Upper lobe of right lung (tissue), 1 donor: ENCODE measurements around the gene SULT2B1. TPM values are rescaled to one million over a fixed set of nuclear protein-coding genes. Genes with fewer than 3 reads are reported as not detected.

ENCODE experiments used
- ATAC-seq: fragments of 200-7000 bp; cut with Tn5 transposase; one replicate; pipeline ENCODE4 v1.9.1; 2020; ENCODE audit warnings: mild to moderate bottlenecking, moderate library complexity
- DNase-seq: peaks from one replicate; pipeline ENCODE4 v3.0.0-alpha.2; 2020
- H3K27ac ChIP-seq: fragments of 200-600 bp; one replicate; pipeline ENCODE4 v1.8.0; 2022
- H3K27me3 ChIP-seq: fragments of 200-600 bp; one replicate; pipeline ENCODE4 v1.8.0; 2022; ENCODE audit warnings: mild to moderate bottlenecking
- H3K36me3 ChIP-seq: fragments of 200-600 bp; one replicate; pipeline ENCODE4 v1.8.0; 2022
- H3K4me1 ChIP-seq: fragments of 200-600 bp; one replicate; pipeline ENCODE4 v1.8.0; 2022
- H3K4me3 ChIP-seq: fragments of 200-600 bp; one replicate; pipeline ENCODE4 v1.8.0; 2022; ENCODE audit warnings: mild to moderate bottlenecking
- H3K9me3 ChIP-seq: fragments of 200-600 bp; one replicate; pipeline ENCODE4 v1.8.0; 2022
- CTCF ChIP-seq: fragments of 200-600 bp; IDR thresholded peaks from one replicate; pipeline ENCODE4 v1.8.0; 2022; ENCODE audit warnings: antibody characterized with exemption
- intact Hi-C: fragments of 100-400 bp; cut with DNase I; formaldehyde crosslinking; loops from one replicate; pipeline ENCODE4 v1.11.0; 2022
- total RNA-seq: library from RNA; stranded (reverse); fragmentation: NEBNext Ultra II Directional; extraction: Animal tissue kit (Norgen Biotek cat#: 25700); gene quantifications from one replicate; pipeline ENCODE4 v1.2.1, GENCODE V29; 2021
- donor health status: DM: no; HTN: yes; CAD: no; lungs with severe emphysema.

The SULT2B1 gene
- total RNA-seq, 1 donor from 2014 or later: 20.4 TPM

- ATAC-seq (no peak), DNase-seq (no peak)
- H3K4me3 ChIP-seq: no peak overlapping the region
- H3K4me1 ChIP-seq: no peaks in the 10 kb centered on the region
- H3K36me3 ChIP-seq: no peaks in the 10 kb centered on the region
- no peaks in the 10 kb centered on the region for H3K27me3 ChIP-seq
- H3K9me3 ChIP-seq: peaks cover 15% of the 10 kb centered on the region
- TF ChIP-seq CTCF: no peak
- no peak overlapping the region for H3K27ac ChIP-seq
- intact Hi-C loops: no loop called here
Measured at GRCh38 chr19:48524221-48524620, 27.8 kb upstream of the SULT2B1 start.

GRCh38 chr19:48524732-48525131 is 27.2 kb upstream of the SULT2B1 start:
- Histone ChIP-seq H3K27ac (no peak overlapping the region), H3K27me3 (no peaks in the 10 kb centered on the region), H3K36me3 (no peaks in the 10 kb centered on the region), H3K4me3 (no peak overlapping the region), H3K9me3 (peaks cover 17% of the 10 kb centered on the region), H3K4me1 (no peaks in the 10 kb centered on the region)
- no peak for TF ChIP-seq CTCF
- ATAC-seq: no peak
- no peak for DNase-seq
- intact Hi-C loops: no loop called here

- peaks cover 17% of the 10 kb centered on the region for H3K9me3 ChIP-seq
- ATAC-seq (no peak), DNase-seq (no peak)
- no peak for TF ChIP-seq CTCF
- no peaks in the 10 kb centered on the region for H3K36me3 ChIP-seq
- intact Hi-C loops: no loop called here
- H3K27me3 ChIP-seq: no peaks in the 10 kb centered on the region
- no peaks in the 10 kb centered on the region for H3K4me1 ChIP-seq
- H3K4me3 ChIP-seq: no peak overlapping the region
- no peak overlapping the region for H3K27ac ChIP-seq
Measured at GRCh38 chr19:48529156-48529555, 22.8 kb upstream of the SULT2B1 start.

GRCh38 chr19:48530066-48530720 is 21.8 kb upstream of the SULT2B1 start:
- intact Hi-C loops: no loop called here
- ATAC-seq: no peak
- Histone ChIP-seq H3K27ac (no peak overlapping the region), H3K4me3 (no peak overlapping the region), H3K36me3 (no peaks in the 10 kb centered on the region), H3K9me3 (peaks cover 17% of the 10 kb centered on the region), H3K27me3 (no peaks in the 10 kb centered on the region), H3K4me1 (no peaks in the 10 kb centered on the region)
- no peak for DNase-seq
- no peak for TF ChIP-seq CTCF

GRCh38 chr19:48530770-48531169 is 21.2 kb upstream of the SULT2B1 start:
- Histone ChIP-seq H3K4me3 (no peak overlapping the region), H3K4me1 (no peaks in the 10 kb centered on the region), H3K36me3 (no peaks in the 10 kb centered on the region), H3K27me3 (no peaks in the 10 kb centered on the region), H3K27ac (no peak overlapping the region), H3K9me3 (peaks cover 17% of the 10 kb centered on the region)
- intact Hi-C loops: no loop called here
- ATAC-seq (no peak), DNase-seq (no peak)
- TF ChIP-seq CTCF: no peak

GRCh38 chr19:48533770-48534169 is 18.2 kb upstream of the SULT2B1 start:
- intact Hi-C loops: no loop called here
- peaks cover 5% of the 10 kb centered on the region for H3K9me3 ChIP-seq
- no peaks in the 10 kb centered on the region for H3K27me3 ChIP-seq
- no peak for DNase-seq
- H3K4me3 ChIP-seq: no peak overlapping the region
- no peak overlapping the region for H3K27ac ChIP-seq
- ATAC-seq: no peak
- TF ChIP-seq CTCF: no peak
- H3K36me3 ChIP-seq: no peaks in the 10 kb centered on the region
- no peaks in the 10 kb centered on the region for H3K4me1 ChIP-seq
